K562 (cell line): ENCODE data around the gene ALOX12. TPM values are rescaled to one million over a fixed set of nuclear protein-coding genes. Genes with fewer than 3 reads are reported as not detected.
A peak's percentile ranks its signal among the peaks of the same experiment; 100 is the strongest.

ENCODE experiments used
- ARNT ChIP-seq, 2 experiments: fragments of 450-650 bp; IDR thresholded peaks; 2 replicates each; pipeline ENCODE4 v1.6.1; 2016; ENCODE audit warnings: mild to moderate bottlenecking in 1 of 2
- CREB1 ChIP-seq, 2 experiments: sonication (generic) in 1 of 2; formaldehyde crosslinking in 1 of 2; IDR thresholded peaks; 2 replicates each; pipeline versions ENCODE4 v1.6.1 to v1.8.0; 2012 to 2022; ENCODE audit warnings: inconsistent platforms in 1 of 2, mild to moderate bottlenecking in 1 of 2, missing genetic modification reagents in 1 of 2, moderate library complexity in 1 of 2
- ELF4 ChIP-seq: fragments of 450-650 bp; formaldehyde crosslinking; IDR thresholded peaks from 2 replicates; pipeline ENCODE4 v1.4.0; 2022; ENCODE audit warnings: missing genetic modification characterization
- FOXK1 ChIP-seq: sonication (generic); formaldehyde crosslinking; IDR thresholded peaks from 2 replicates; pipeline ENCODE4 v1.8.0; 2022; ENCODE audit warnings: missing genetic modification reagents, mild to moderate bottlenecking, borderline replicate concordance
- MBD1 ChIP-seq: fragments of 250-450 bp; sonication (Bioruptor Pico); IDR thresholded peaks from 2 replicates; pipeline ENCODE4 v1.8.0; 2022; ENCODE audit warnings: inconsistent platforms
- MTA2 ChIP-seq: fragments of 450-650 bp; IDR thresholded peaks from 2 replicates; pipeline ENCODE4 v1.6.1; 2016; ENCODE audit warnings: low read depth
- POLR2B ChIP-seq: fragments of 450-650 bp; IDR thresholded peaks from 2 replicates; pipeline ENCODE4 v1.6.1; 2018; ENCODE audit warnings: low read depth; ENCODE audit not compliant: partially characterized antibody
- RAD21 ChIP-seq, 2 experiments: fragments of 250-450 bp in 1 of 2; fragments of 450-650 bp in 1 of 2; sonication (Bioruptor Pico) in 1 of 2; formaldehyde crosslinking in 1 of 2; IDR thresholded peaks in 1 of 2; conservative IDR thresholded peaks in 1 of 2; 2 replicates each; pipeline versions ENCODE4 v1.4.0 to v1.8.0; 2020 to 2022; ENCODE audit warnings: mild to moderate bottlenecking in 2 of 2, moderate library complexity in 1 of 2
- RB1 ChIP-seq: fragments of 450-650 bp; IDR thresholded peaks from 2 replicates; pipeline ENCODE4 v1.6.1; 2017; ENCODE audit warnings: low read depth, mild to moderate bottlenecking
- RCOR1 ChIP-seq, 2 experiments: IDR thresholded peaks; 2 replicates each; pipeline ENCODE4 v1.6.1; 2012; ENCODE audit warnings: low read depth in 2 of 2, low read length in 2 of 2, borderline replicate concordance in 1 of 2, improper control_type of control experiment in 1 of 2
- TAF1 ChIP-seq: IDR thresholded peaks from 2 replicates; pipeline ENCODE4 v1.6.1; 2011; ENCODE audit warnings: mild to moderate bottlenecking, low read length, moderate library complexity; ENCODE audit not compliant: insufficient read depth, control insufficient read depth, severe bottlenecking; ENCODE audit errors: extremely low read depth
- TAF9B ChIP-seq: fragments of 450-650 bp; IDR thresholded peaks from 2 replicates; pipeline ENCODE4 v1.6.1; 2018; ENCODE audit warnings: mild to moderate bottlenecking; ENCODE audit not compliant: partially characterized antibody
- ZBTB11 ChIP-seq, 3 experiments: fragments of 200-800 bp in 1 of 3; fragments of 250-450 bp in 1 of 3; fragments of 450-650 bp in 1 of 3; sonication (Bioruptor Pico) in 1 of 3; sonication (Bioruptor generic) in 1 of 3; formaldehyde crosslinking in 1 of 3; IDR thresholded peaks; 2 replicates each; pipeline versions ENCODE4 v1.6.1 to v1.8.0; 2016 to 2022; ENCODE audit warnings: mild to moderate bottlenecking in 2 of 3, missing genetic modification characterization in 2 of 3, missing compliant biosample characterization in 1 of 3, moderate library complexity in 1 of 3
- ZBTB17 ChIP-seq: fragments of 450-650 bp; formaldehyde crosslinking; IDR thresholded peaks from 2 replicates; pipeline ENCODE4 v1.4.0; 2020; ENCODE audit warnings: mild to moderate bottlenecking
- ZNF639 ChIP-seq, 2 experiments: fragments of 200-800 bp in 1 of 2; sonication (Bioruptor generic) in 1 of 2; sonication (generic) in 1 of 2; formaldehyde crosslinking in 1 of 2; IDR thresholded peaks in 1 of 2; conservative IDR thresholded peaks in 1 of 2; 2 replicates each; pipeline versions ENCODE4 v1.5.0 to v1.6.1; 2016 to 2020; ENCODE audit warnings: missing compliant biosample characterization in 1 of 2, missing genetic modification characterization in 1 of 2, missing genetic modification reagents in 1 of 2
- ZNF740 ChIP-seq, 3 experiments: fragments of 200-800 bp in 1 of 3; sonication (Bioruptor generic) in 1 of 3; sonication (generic) in 1 of 3; formaldehyde crosslinking in 1 of 3; IDR thresholded peaks; 2 replicates each; pipeline versions ENCODE4 v1.6.1 to v1.8.0; 2016 to 2022; ENCODE audit warnings: mild to moderate bottlenecking in 2 of 3, missing compliant biosample characterization in 2 of 3, missing genetic modification characterization in 2 of 3, missing genetic modification reagents in 1 of 3
- polyA plus RNA-seq, 8 experiments: library from polyadenylated mRNA; depleted of rRNA in 4 of 8; stranded (reverse) in 5 of 8; unstranded in 3 of 8; fragments of >200 nt; fragmentation: Nextera tagmentation in 2 of 8; fragmentation: Illumina TruSeq in 1 of 8; extraction: Ambion mirVana in 2 of 8; extraction: Trizol in 1 of 8; gene quantifications; 2 replicates each; pipeline versions ENCODE4 v1.2.1 to v1.2.3, GENCODE V29; 2011 to 2014; ENCODE audit warnings: inconsistent platforms in 1 of 8, missing spikeins in 1 of 8
- total RNA-seq, 7 experiments: library from RNA; depleted of rRNA in 6 of 7; stranded (reverse); fragments of >200 nt in 6 of 7; fragmentation: Illumina TruSeq in 2 of 7; extraction: Trizol in 2 of 7; gene quantifications; 2 replicates each; pipeline versions ENCODE4 v1.2.1 to v1.2.3, GENCODE V29; 2011 to 2021; ENCODE audit warnings: low replicate concordance in 1 of 7

Gene ALOX12
- total and polyA plus RNA-seq, 9 of the 15 experiments (the other 6 are each of a cell fraction or from before 2014, with no cell fraction given), result 0.09 to 1.1 (median 0.47) TPM; not detected in 1

GRCh38 chr17:7014261-7014994 is 18.6 kb downstream of the ALOX12 start (continued):
- TF ChIP-seq ZBTB11 (CRISPR knock-in tag; IDR thresholded peaks at IDR 0.05) (peak in 1 of 3 experiments; percentile 76; a peak in 2 of 6 replicates), ZBTB17 (CRISPR knock-in tag) (no peak), ZNF639 (CRISPR knock-in tag; conservative IDR thresholded peaks at IDR 0.05 in 1 of 2, IDR thresholded peaks at IDR 0.05 in 1 of 2) (peak in 1 of 2 experiments; percentile 100; a peak in 2 of 4 replicates), MTA2 (peak; percentile 75), ARNT (IDR thresholded peaks at IDR 0.05) (no peak), ZNF740 (CRISPR knock-in tag; IDR thresholded peaks at IDR 0.05) (peak; percentile 71), ZNF740 (tag; IDR thresholded peaks at IDR 0.05) (0 out of 4 replicates have a peak, but pooled peaks of 1 of the 2 experiments have one; percentile 33), CREB1 (IDR thresholded peaks at IDR 0.05) (peak; percentile 90), CREB1 (CRISPR knock-in tag; IDR thresholded peaks at IDR 0.05) (peak; percentile 91), RAD21 (CRISPR knock-in tag; conservative IDR thresholded peaks at IDR 0.05 in 1 of 2, IDR thresholded peaks at IDR 0.05 in 1 of 2) (peak in 1 of 2 experiments; percentile 23; a peak in 2 of 4 replicates), POLR2B (peak; percentile 83), FOXK1 (peak; percentile 75; the same call in 1 of the 2 replicates), ELF4 (CRISPR knock-in tag) (peak; percentile 56; the same call in 1 of the 2 replicates), TAF9B (peak; percentile 25), TAF1 (peak; percentile 79), RCOR1 (IDR thresholded peaks at IDR 0.05; ENCODE audit: borderline replicate concordance in 1 of 2, low read depth in 2 of 2, low read length in 2 of 2) (peak in 1 of 2 experiments; percentile 26; a peak in 1 of 4 replicates), MBD1 (no peak), RB1 (peak; percentile 87)
